ENCODE results near the gene JAK1. TPM values are rescaled to one million over a fixed set of nuclear protein-coding genes. Genes with fewer than 3 reads are reported as not detected.

The JAK1 gene
- total RNA-seq, 1 donor from 2014 or later = 65.1 TPM

GRCh38 chr1:64917328-64917861 is 49.0 kb downstream of the JAK1 start:
- Mint-ChIP-seq H3K36me3 (no peaks in the 10 kb centered on the region), H3K4me3 (no peak overlapping the region), H3K4me1 (peaks cover 41% of the 10 kb centered on the region), H3K27me3 (ENCODE audit: low read depth) (no peaks in the 10 kb centered on the region), H3K9me3 (no peaks in the 10 kb centered on the region), H3K27ac (no peak overlapping the region)
- TF ChIP-seq CTCF (IDR thresholded peaks at IDR 0.05; ENCODE audit: unreplicated experiment) = no peak
- no peak for DNase-seq (ENCODE audit: low spot score in 2 of 2, unreplicated experiment in 2 of 2)

- Mint-ChIP-seq H3K9me3 (no peaks in the 10 kb centered on the region), H3K4me3 (no peak overlapping the region), H3K4me1 (peaks cover 24% of the 10 kb centered on the region), H3K27ac (no peak overlapping the region), H3K27me3 (ENCODE audit: low read depth) (no peaks in the 10 kb centered on the region), H3K36me3 (no peaks in the 10 kb centered on the region)
- TF ChIP-seq CTCF (IDR thresholded peaks at IDR 0.05; ENCODE audit: unreplicated experiment) = no peak
- no peak for DNase-seq (ENCODE audit: low spot score in 2 of 2, unreplicated experiment in 2 of 2)
These were observed 50.7 kb downstream of the JAK1 start for GRCh38 chr1:64915381-64916274.

- peaks cover 23% of the 10 kb centered on the region for H3K4me1 Mint-ChIP-seq
- no peaks in the 10 kb centered on the region for H3K9me3 Mint-ChIP-seq
- H3K36me3 Mint-ChIP-seq = no peaks in the 10 kb centered on the region
- H3K4me3 Mint-ChIP-seq = no peak overlapping the region
- H3K27me3 Mint-ChIP-seq (ENCODE audit: low read depth) = no peaks in the 10 kb centered on the region
- TF ChIP-seq CTCF (IDR thresholded peaks at IDR 0.05; ENCODE audit: unreplicated experiment) = no peak
- DNase-seq (ENCODE audit: low spot score in 2 of 2, unreplicated experiment in 2 of 2) = no peak
- H3K27ac Mint-ChIP-seq = no peak overlapping the region
These were observed 52.9 kb downstream of the JAK1 start for GRCh38 chr1:64913361-64914015.

GRCh38 chr1:64912191-64912590 is 54.2 kb downstream of the JAK1 start:
- Mint-ChIP-seq H3K4me1 (peaks cover 20% of the 10 kb centered on the region), H3K4me3 (no peak overlapping the region), H3K27me3 (ENCODE audit: low read depth) (no peaks in the 10 kb centered on the region), H3K36me3 (no peaks in the 10 kb centered on the region), H3K9me3 (no peaks in the 10 kb centered on the region), H3K27ac (no peak overlapping the region)
- no peak for DNase-seq (ENCODE audit: low spot score in 2 of 2, unreplicated experiment in 2 of 2)
- TF ChIP-seq CTCF (IDR thresholded peaks at IDR 0.05; ENCODE audit: unreplicated experiment) = no peak

GRCh38 chr1:64911326-64911725 is 55.0 kb downstream of the JAK1 start:
- H3K36me3 Mint-ChIP-seq = no peaks in the 10 kb centered on the region
- no peaks in the 10 kb centered on the region for H3K27me3 Mint-ChIP-seq (ENCODE audit: low read depth)
- peaks cover 15% of the 10 kb centered on the region for H3K4me1 Mint-ChIP-seq
- H3K9me3 Mint-ChIP-seq = no peaks in the 10 kb centered on the region
- no peak overlapping the region for H3K27ac Mint-ChIP-seq
- H3K4me3 Mint-ChIP-seq = no peak overlapping the region
- no peak for DNase-seq (ENCODE audit: low spot score in 2 of 2, unreplicated experiment in 2 of 2)
- TF ChIP-seq CTCF (IDR thresholded peaks at IDR 0.05; ENCODE audit: unreplicated experiment) = no peak
